GM19099 (cell line): ENCODE results near the gene HS6ST3.

ENCODE experiments used
- POLR2A ChIP-seq: IDR thresholded peaks from 3 replicates; pipeline ENCODE4 v1.6.1; 2011; ENCODE audit warnings: low read depth; ENCODE audit not compliant: insufficient read length; ENCODE audit errors: extremely low read depth

The HS6ST3 gene

DNA sequence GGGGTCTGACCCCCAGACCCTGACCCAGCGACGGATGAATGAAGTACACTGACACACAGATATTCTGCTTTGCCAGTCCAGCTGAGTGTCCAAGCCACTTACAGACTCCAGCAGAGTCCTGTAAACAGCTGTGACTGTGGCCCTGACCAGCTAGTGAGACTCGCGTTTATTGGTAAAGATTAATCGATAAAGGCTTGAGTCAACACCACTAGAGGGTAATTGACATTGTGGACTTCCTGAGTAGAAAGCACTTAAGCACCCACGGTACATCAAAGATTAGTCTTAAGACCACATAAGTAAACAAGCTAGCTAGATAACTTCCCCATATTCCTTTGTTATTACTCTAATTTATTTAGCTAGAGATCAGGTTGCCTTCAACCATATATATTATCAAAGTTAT is 758.4 kb downstream of the HS6ST3 start:
- no peak for TF ChIP-seq POLR2A

DNA sequence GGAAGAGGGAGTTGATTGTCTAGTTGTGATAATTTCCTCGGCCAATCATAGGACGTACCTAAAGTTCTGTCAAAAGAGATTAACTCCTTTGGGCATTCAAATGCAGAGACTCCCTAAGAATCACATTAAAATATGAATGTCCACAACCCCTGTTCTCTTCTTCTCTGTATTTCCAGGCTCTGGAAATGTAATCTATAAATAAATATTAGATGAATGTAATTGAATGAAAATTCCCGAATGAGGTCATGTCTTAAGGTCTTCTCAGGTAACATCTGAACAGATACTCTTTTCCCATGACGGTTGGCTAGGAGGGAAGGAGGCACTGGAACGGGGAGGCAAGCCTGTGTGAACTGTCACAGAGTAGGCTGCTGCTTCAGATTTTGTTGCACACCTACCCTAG is 759.2 kb downstream of the HS6ST3 start:
- TF ChIP-seq POLR2A: no peak

DNA sequence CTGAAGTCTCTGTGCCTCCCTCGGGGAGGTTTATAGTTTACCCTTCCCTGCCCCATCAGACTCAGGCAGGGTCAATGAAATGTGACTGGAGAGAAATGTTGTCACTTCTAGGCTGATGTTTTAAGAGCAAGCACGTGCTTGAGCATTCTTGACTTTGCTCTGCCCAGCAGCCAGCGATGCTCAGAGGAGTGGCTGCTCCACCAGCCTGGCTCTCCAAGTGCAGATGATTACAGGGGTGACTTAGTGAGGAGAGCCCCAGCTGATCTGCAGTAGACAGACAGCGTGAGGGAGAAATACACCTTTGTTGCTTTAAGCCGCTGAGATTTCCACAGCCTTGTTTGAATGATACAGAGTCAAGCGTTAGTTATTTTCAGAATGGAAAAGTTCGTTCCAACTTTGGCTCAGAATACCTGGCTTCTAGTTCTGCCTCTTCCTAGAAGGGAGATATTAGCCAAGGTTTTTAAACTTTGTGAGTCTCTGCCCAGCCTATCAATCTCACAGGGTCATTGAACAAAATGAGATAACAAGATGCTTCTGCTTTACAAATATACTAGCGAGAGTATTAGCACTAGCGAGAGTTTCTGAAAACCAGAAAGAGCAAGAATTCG is 760.7 kb downstream of the HS6ST3 start:
- TF ChIP-seq POLR2A: no peak

DNA sequence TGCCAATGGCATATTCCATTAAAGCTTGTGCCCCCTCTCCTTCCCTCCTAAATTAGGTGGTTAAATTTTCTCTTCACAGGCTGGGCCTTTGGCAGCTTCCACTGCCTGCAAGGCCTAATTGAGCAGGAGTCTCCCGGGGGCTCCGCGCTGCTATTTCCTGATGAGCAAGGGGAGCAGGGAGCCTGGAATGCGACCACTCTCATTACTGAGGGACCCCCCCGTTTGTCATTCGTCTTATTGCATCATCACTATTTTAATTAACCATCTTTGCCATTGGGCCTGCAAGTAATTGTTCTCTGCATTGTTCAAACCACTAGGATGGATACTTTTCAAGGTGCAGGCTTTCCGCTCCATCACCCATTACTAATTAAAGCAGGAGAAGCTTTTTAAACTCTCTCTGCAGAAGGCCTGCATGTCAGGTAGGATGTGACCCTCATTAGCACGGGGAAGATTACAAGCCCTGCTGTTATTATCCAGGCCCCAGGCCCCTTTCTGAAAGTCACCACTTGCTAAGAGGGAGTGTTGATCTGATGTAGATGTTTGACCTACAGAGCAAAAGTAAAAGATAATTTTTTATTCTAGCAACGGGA is 762.0 kb downstream of the HS6ST3 start:
- TF ChIP-seq POLR2A: no peak

DNA sequence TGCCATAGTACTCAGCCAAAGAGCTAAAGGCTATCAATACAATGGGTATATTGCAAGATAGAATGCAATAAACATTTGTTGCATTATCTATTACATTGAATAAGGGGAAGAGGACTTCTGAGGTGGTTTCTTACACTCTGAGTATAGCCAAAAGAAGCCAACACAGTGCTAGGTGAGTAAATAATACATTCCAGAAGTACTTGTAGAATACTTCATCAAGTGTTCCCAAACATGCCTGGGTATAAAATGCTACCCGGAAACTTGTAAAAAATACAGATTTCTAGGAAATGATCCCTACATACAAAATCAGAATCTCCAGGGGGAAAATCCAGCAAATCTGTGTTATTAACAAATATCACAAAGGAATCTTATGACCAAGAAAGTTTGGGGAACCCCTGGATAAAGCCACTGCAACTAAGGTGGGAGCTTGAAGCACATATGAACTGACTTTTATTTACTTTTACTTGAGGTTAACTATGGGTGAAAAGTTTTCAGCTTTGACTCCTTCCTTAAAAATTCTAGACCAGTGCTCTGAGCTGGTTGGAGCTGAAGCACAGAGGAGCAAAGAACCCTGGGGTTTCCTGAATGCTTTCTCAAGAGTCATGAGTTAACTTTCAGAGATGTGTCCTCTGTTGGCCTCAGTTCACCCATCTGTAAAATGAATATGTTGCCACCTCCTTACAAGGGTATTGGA is 768.4 kb downstream of the HS6ST3 start:
- TF ChIP-seq POLR2A: no peak

- TF ChIP-seq POLR2A: no peak
These were observed 771.0 kb downstream of the HS6ST3 start for GRCh38 chr13:96860882-96861281.

DNA sequence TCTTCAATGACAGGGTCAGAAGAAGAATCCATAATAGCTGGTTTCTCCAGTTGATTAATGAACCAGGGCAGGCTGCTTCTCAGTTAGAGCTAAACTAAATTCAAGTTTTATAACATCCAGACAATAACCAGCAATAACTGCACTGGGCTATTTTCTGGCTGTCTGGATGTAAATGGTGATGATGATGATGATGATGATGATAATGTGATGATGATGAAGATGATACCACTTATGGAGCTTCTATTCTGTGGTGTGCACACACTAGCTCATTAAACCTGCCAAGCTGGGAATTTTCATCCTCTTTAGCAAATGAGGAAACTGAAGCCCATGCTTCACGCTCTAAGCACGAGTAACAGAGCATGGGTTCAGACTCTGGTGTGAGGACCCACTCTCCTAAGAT is 772.2 kb downstream of the HS6ST3 start:
- no peak for TF ChIP-seq POLR2A

DNA sequence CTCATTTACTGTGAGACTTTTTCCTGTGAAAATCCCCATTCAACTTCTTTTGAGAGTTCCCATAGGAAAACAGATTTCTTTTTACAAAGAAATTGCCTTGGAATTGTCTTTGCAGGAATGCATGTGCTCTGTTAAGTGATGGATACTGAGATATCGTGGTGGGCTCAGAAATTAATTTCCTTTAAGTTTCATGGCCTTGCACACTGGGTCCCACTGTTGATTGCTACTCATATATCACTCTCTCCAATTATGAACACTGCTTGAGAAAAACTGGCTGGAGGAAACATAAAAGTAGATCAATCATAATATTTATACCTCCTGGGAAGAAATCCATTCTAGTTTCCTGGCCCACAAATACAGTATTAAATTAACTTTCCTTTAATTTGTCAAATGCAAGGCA is 773.1 kb downstream of the HS6ST3 start:
- TF ChIP-seq POLR2A: no peak

- no peak for TF ChIP-seq POLR2A
These were observed 781.6 kb downstream of the HS6ST3 start for GRCh38 chr13:96871469-96871868.

DNA sequence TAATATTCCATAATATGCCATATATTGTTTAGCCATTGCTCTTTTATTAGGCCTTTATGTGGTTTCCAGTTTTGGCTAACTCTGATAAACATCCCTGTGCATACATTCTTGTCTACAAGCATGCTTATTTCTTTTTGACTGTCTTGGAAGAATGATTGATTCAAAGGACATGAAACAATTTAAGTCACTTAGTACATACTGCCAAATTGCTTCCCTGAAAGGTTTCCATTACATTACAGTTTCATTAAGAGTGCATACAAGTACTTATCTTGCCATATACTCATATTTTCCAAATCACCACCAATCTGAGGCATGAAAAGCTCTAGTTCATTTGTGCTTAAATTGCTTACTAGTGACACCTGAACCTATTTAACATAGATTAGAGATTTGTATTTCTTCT is 790.5 kb downstream of the HS6ST3 start:
- TF ChIP-seq POLR2A: no peak
